Keratinocyte (primary cell): ENCODE measurements around the gene MAP1S.

Source experiments
- CTCF ChIP-seq, 3 experiments: IDR thresholded peaks in 1 of 3; conservative IDR thresholded peaks in 1 of 3; optimal IDR thresholded peaks in 1 of 3; 2 replicates in 2 of 3; 3 replicates in 1 of 3; pipeline versions ENCODE3 to v1.5.1; 2011; ENCODE audit warnings: low read length in 3 of 3, mild to moderate bottlenecking in 3 of 3, moderate library complexity in 2 of 3, control low read depth in 1 of 3, inconsistent platforms in 1 of 3; ENCODE audit not compliant: insufficient read depth in 2 of 3; ENCODE audit errors: extremely low read depth in 1 of 3
- EZH2 ChIP-seq: IDR thresholded peaks from one replicate; pipeline ENCODE4 v1.6.1; 2012; ENCODE audit warnings: inconsistent platforms, mild to moderate bottlenecking, low read length, moderate library complexity

DNA sequence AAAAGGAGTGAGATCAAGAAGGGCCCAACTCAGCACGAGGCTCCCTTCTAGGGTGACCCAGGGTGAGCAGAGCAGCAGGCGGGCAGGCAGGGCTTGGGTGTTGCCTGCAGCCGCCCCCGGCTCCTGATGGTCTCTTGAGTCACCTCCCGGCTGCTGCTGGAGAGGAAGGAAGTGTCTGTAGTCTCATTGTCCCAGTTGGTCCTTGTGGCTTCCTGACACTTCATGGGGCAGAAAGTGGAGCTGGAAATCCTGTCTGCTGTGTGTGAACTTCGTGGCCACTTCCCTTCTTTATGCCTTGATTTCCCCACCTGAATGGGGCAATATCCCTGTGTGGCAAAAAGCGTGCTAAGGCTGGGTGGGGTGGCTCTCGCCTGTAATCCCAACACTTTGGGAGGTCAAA, 2.5 kb downstream of the MAP1S start:
- TF ChIP-seq CTCF (optimal IDR thresholded peaks at IDR 0.05 in 1 of 3, IDR thresholded peaks at IDR 0.05 in 1 of 3, conservative IDR thresholded peaks at IDR 0.05 in 1 of 3; ENCODE audit: extremely low read depth in 1 of 3, insufficient read depth in 2 of 3, low read length in 3 of 3) (no peak), EZH2 (no peak)
